ENCODE results near the gene PPP2CA. TPM values are rescaled to one million over a fixed set of nuclear protein-coding genes. Genes with fewer than 3 reads are reported as not detected.

The PPP2CA gene
- total RNA-seq, 1 donor from 2014 or later, result 162 TPM

GRCh38 chr5:134151723-134152122 is 74.2 kb downstream of the PPP2CA start:
- no peak for DNase-seq (ENCODE audit: low read depth)

GRCh38 chr5:134149571-134150303 is 76.1 kb downstream of the PPP2CA start:
- TF ChIP-seq CTCF (conservative IDR thresholded peaks at IDR 0.05; ENCODE audit: low read depth, low read length), result no peak
- H3K4me3 ChIP-seq (ENCODE audit: low read depth, low read length), result no peak overlapping the region
- no peak for DNase-seq (ENCODE audit: low read depth)

More at GRCh38 chr5:134151723-134152122, 74.2 kb downstream of the PPP2CA start:
- H3K4me3 ChIP-seq (ENCODE audit: low read depth, low read length), result no peak overlapping the region
- no peak for TF ChIP-seq CTCF (conservative IDR thresholded peaks at IDR 0.05; ENCODE audit: low read depth, low read length)

GRCh38 chr5:134148986-134149539 is 76.8 kb downstream of the PPP2CA start:
- no peak for TF ChIP-seq CTCF (conservative IDR thresholded peaks at IDR 0.05; ENCODE audit: low read depth, low read length)
- no peak for DNase-seq (ENCODE audit: low read depth)
- no peak overlapping the region for H3K4me3 ChIP-seq (ENCODE audit: low read depth, low read length)

GRCh38 chr5:134148316-134148715 is 77.6 kb downstream of the PPP2CA start:
- TF ChIP-seq CTCF (conservative IDR thresholded peaks at IDR 0.05; ENCODE audit: low read depth, low read length), result no peak
- no peak for DNase-seq (ENCODE audit: low read depth)

GRCh38 chr5:134146651-134147518 is 79.0 kb downstream of the PPP2CA start:
- H3K4me3 ChIP-seq (ENCODE audit: low read depth, low read length), result no peak overlapping the region
- no peak for TF ChIP-seq CTCF (conservative IDR thresholded peaks at IDR 0.05; ENCODE audit: low read depth, low read length)
- DNase-seq (ENCODE audit: low read depth), result no peak

More at GRCh38 chr5:134148316-134148715, 77.6 kb downstream of the PPP2CA start:
- no peak overlapping the region for H3K4me3 ChIP-seq (ENCODE audit: low read depth, low read length)

GRCh38 chr5:134145779-134146581 is 79.9 kb downstream of the PPP2CA start:
- H3K4me3 ChIP-seq (ENCODE audit: low read depth, low read length), result no peak overlapping the region
- TF ChIP-seq CTCF (conservative IDR thresholded peaks at IDR 0.05; ENCODE audit: low read depth, low read length), result peak; percentile 93
- DNase-seq (ENCODE audit: low read depth), result no peak

All from epithelial cell of proximal tubule (primary cell).